OCI-LY7 (cell line): ENCODE measurements around the gene NLGN4X. TPM values are rescaled to one million over a fixed set of nuclear protein-coding genes. Genes with fewer than 3 reads are reported as not detected.

ENCODE experiments used
- BruUV-seq: library from RNA; stranded (reverse); fragments of 400-500 nt; replicated peaks from 2 replicates; lab custom pipeline; 2021; lab: Mats Ljungman, UMichigan
- CTCF ChIA-PET: fragments of 300-600 bp; sonication (Branson Sonifier 250); formaldehyde crosslinking; loops from one replicate; lab custom pipeline; 2022; ENCODE audit warnings: antibody characterized with exemption; ENCODE audit not compliant: unreplicated experiment; lab: Charles Lee
- POLR2A ChIA-PET: fragments of 300-600 bp; sonication (Branson Sonifier 250); formaldehyde crosslinking; loops from one replicate; lab custom pipeline; 2022; ENCODE audit warnings: antibody characterized with exemption; lab: Charles Lee
- DNase-seq: peaks from one replicate; pipeline ENCODE4 v3.0.0-alpha.2; 2015; ENCODE audit warnings: low spot score
- H2AFZ ChIP-seq: fragments of 200-600 bp; sonication (generic), shearing (Covaris generic); 2 replicates; pipeline ENCODE4 v1.6.1; 2014; ENCODE audit warnings: mild to moderate bottlenecking, antibody characterized with exemption, low read length, moderate library complexity
- H3K27ac ChIP-seq: fragments of 200-600 bp; sonication (generic); 2 replicates; pipeline ENCODE4 v1.5.1; 2014; ENCODE audit warnings: mixed run types, low read depth, mild to moderate bottlenecking, moderate library complexity, low read length, inconsistent platforms; ENCODE audit not compliant: poor library complexity, severe bottlenecking
- H3K36me3 ChIP-seq: fragments of 200-600 bp; sonication (generic); 2 replicates; pipeline ENCODE4 v1.6.1; 2014; ENCODE audit warnings: mild to moderate bottlenecking, antibody characterized with exemption, low read length, moderate library complexity, mixed read lengths; ENCODE audit not compliant: insufficient read depth
- H3K4me1 ChIP-seq: fragments of 200-600 bp; sonication (generic); 2 replicates; pipeline ENCODE4 v1.5.1; 2014; ENCODE audit warnings: mild to moderate bottlenecking, low read length; ENCODE audit not compliant: insufficient read depth, poor library complexity, severe bottlenecking
- H3K4me2 ChIP-seq: fragments of 200-600 bp; sonication (generic); 2 replicates; pipeline ENCODE4 v1.6.1; 2014; ENCODE audit warnings: mild to moderate bottlenecking, low read length
- H3K4me3 ChIP-seq: fragments of 200-600 bp; sonication (generic); 2 replicates; pipeline ENCODE4 v1.5.1; 2014; ENCODE audit warnings: mild to moderate bottlenecking, low read depth, low read length; ENCODE audit not compliant: poor library complexity, severe bottlenecking
- H3K79me2 ChIP-seq: fragments of 200-600 bp; sonication (generic); 2 replicates; pipeline ENCODE4 v1.6.1; 2016; ENCODE audit warnings: low read depth, mild to moderate bottlenecking, low read length, moderate library complexity, mixed read lengths; ENCODE audit not compliant: insufficient read depth
- H3K9me2 ChIP-seq: fragments of 200-600 bp; sonication (generic); 2 replicates; pipeline ENCODE4 v1.6.1; 2016; ENCODE audit warnings: mild to moderate bottlenecking, low read length, mixed read lengths; ENCODE audit not compliant: insufficient read depth
- H3K9me3 ChIP-seq: fragments of 200-600 bp; sonication (generic); 2 replicates; pipeline ENCODE4 v1.6.1; 2014; ENCODE audit warnings: mild to moderate bottlenecking, mixed run types, low read length, mixed read lengths
- H4K20me1 ChIP-seq: fragments of 200-600 bp; sonication (generic); 2 replicates; pipeline ENCODE4 v1.6.1; 2014; ENCODE audit warnings: mild to moderate bottlenecking, antibody characterized with exemption, low read length, moderate library complexity, mixed read lengths; ENCODE audit not compliant: insufficient read depth
- EZH2phosphoT487 ChIP-seq: fragments of 200-600 bp; sonication (generic); IDR thresholded peaks from 2 replicates; pipeline ENCODE4 v1.6.1; 2018; ENCODE audit warnings: low read depth, borderline replicate concordance, mild to moderate bottlenecking, mixed run types, antibody characterized with exemption, low read length, moderate library complexity, mixed read lengths
- intact Hi-C: fragments of 100-400 bp; cut with micrococcal nuclease; formaldehyde crosslinking; loops from one replicate; pipeline ENCODE4 v1.10.0; 2022; ENCODE audit not compliant: unreplicated experiment
- total RNA-seq, 2 experiments: library from RNA; depleted of rRNA in 1 of 2; stranded (reverse); fragments of >200 nt in 1 of 2; shearing (Covaris generic) in 1 of 2; gene quantifications; 2 replicates each; pipeline ENCODE4 v1.2.3, GENCODE V29; 2014 to 2022
- TF ChIP-seq, protein P1 (sequence below): fragments of 200-600 bp; sonication (generic); conservative IDR thresholded peaks from 2 replicates; pipeline ENCODE4 v1.5.1; 2014; ENCODE audit warnings: mild to moderate bottlenecking, antibody characterized with exemption, low read length, moderate library complexity, mixed read lengths

Gene NLGN4X
- total RNA-seq, 2 experiments from 2014 or later, result 0.55 TPM; not detected in 1

DNA sequence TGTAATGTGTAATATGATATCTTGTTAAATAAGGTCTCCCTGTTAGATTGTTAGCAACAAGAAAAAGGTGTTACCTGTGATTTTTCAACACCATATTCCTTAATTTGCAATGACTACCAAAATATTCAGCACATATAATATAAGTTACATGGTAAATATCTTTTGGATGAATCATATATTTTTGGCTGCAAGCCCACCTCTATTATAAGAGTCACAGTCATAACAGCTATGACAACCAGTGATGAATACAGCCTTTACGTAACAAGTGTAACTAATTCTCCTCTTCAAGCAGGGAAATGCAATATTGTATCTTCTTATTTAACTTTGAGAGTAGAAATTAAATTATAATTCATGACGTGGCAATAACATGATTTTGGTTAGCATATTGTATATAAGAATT, 187.0 kb downstream of the NLGN4X start:
- Histone ChIP-seq H3K79me2 (no peaks in the 10 kb centered on the region), H4K20me1 (no peaks in the 10 kb centered on the region), H3K27ac (no peak overlapping the region), H3K9me2 (no peaks in the 10 kb centered on the region), H3K4me1 (no peaks in the 10 kb centered on the region), H3K4me2 (no peak overlapping the region), H3K9me3 (no peaks in the 10 kb centered on the region), H3K4me3 (no peak overlapping the region), H2AFZ (no peak overlapping the region), H3K36me3 (no peaks in the 10 kb centered on the region)
- TF ChIP-seq, protein P1, sequence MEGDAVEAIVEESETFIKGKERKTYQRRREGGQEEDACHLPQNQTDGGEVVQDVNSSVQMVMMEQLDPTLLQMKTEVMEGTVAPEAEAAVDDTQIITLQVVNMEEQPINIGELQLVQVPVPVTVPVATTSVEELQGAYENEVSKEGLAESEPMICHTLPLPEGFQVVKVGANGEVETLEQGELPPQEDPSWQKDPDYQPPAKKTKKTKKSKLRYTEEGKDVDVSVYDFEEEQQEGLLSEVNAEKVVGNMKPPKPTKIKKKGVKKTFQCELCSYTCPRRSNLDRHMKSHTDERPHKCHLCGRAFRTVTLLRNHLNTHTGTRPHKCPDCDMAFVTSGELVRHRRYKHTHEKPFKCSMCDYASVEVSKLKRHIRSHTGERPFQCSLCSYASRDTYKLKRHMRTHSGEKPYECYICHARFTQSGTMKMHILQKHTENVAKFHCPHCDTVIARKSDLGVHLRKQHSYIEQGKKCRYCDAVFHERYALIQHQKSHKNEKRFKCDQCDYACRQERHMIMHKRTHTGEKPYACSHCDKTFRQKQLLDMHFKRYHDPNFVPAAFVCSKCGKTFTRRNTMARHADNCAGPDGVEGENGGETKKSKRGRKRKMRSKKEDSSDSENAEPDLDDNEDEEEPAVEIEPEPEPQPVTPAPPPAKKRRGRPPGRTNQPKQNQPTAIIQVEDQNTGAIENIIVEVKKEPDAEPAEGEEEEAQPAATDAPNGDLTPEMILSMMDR, result no peak
- no peak for TF ChIP-seq EZH2phosphoT487
- ChIA-PET CTCF (no interaction called here), POLR2A (no interaction called here)
- no peak for DNase-seq
- no TSS peak for BruUV-seq
- intact Hi-C loops, result no loop called here

DNA sequence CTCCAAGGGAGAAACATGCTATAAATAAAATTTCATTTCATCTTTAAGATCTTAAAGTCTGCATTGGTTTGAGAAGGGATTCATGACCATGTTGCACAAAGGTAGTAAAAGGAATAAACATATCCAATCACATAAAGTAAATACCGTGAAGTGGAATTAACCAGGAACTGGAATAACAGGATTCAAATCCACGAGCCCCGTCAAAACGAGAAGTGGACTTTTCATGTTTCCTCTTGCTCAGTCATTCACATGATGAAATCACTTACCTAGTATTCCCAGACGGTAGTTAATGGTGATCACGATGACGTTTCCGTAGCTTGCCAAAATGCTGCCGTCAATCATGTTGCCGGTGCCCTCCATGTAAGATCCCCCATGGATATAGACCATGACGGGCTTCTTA, 199.7 kb downstream of the NLGN4X start:
- H3K9me3 ChIP-seq, result no peaks in the 10 kb centered on the region
- no peak overlapping the region for H3K4me3 ChIP-seq
- ChIA-PET POLR2A (interaction anchor here (0.5 kb wide), 1 partner anchor 190 kb away, joined by 3 read pairs; no protein-coding TSS in a partner anchor), CTCF (no interaction called here)
- H2AFZ ChIP-seq, result no peak overlapping the region
- no peak for DNase-seq
- no peaks in the 10 kb centered on the region for H3K36me3 ChIP-seq
- TF ChIP-seq, protein P1, result no peak
- no peak for TF ChIP-seq EZH2phosphoT487
- no TSS peak for BruUV-seq
- H3K27ac ChIP-seq, result no peak overlapping the region
- H4K20me1 ChIP-seq, result no peaks in the 10 kb centered on the region
- no peaks in the 10 kb centered on the region for H3K9me2 ChIP-seq
- H3K79me2 ChIP-seq, result no peaks in the 10 kb centered on the region
- intact Hi-C loops, result loop anchor here (10.0 kb wide), 1 partner anchor 1266 kb away; no protein-coding TSS in a partner anchor
- H3K4me2 ChIP-seq, result no peak overlapping the region
- no peaks in the 10 kb centered on the region for H3K4me1 ChIP-seq

DNA sequence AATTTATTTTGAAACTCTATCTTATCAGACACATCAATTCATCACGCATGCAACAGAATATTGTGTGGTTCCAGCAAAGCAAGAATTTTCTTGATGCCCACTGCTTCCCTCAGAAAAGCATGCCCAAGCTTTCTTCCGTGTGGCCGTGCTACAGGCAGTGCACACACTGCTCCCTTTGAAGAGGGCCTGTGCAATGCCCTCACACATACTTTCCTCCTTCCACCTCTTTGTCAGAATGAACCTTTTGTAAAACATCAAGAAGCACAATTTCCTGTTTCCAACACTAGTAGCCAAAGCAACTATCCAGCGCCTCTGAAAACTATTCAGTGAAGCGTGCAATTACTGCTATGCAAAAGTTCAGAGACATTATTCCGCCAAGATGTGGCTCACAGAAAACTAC, 201.7 kb downstream of the NLGN4X start:
- TF ChIP-seq, protein P1, result no peak
- TF ChIP-seq EZH2phosphoT487, result no peak
- H2AFZ ChIP-seq, result no peak overlapping the region
- no peaks in the 10 kb centered on the region for H3K9me3 ChIP-seq
- DNase-seq, result no peak
- no TSS peak for BruUV-seq
- H3K4me2 ChIP-seq, result no peak overlapping the region
- no peaks in the 10 kb centered on the region for H3K9me2 ChIP-seq
- H3K4me1 ChIP-seq, result no peaks in the 10 kb centered on the region
- ChIA-PET POLR2A (interaction anchor here (0.5 kb wide), 2 partner anchors 126 to 1777 kb away, joined by 3 read pairs; no protein-coding TSS in a partner anchor), CTCF (no interaction called here)
- no peaks in the 10 kb centered on the region for H3K79me2 ChIP-seq
- H3K4me3 ChIP-seq, result no peak overlapping the region
- H3K36me3 ChIP-seq, result no peaks in the 10 kb centered on the region
- H4K20me1 ChIP-seq, result no peaks in the 10 kb centered on the region
- no peak overlapping the region for H3K27ac ChIP-seq
- intact Hi-C loops, result loop anchor here (10.0 kb wide), 1 partner anchor 1268 kb away; no protein-coding TSS in a partner anchor
